DND-41 (cell line): ENCODE data around the gene BBS9.

Source experiments
- ATAC-seq: fragments of 200-7000 bp; cut with Tn5 transposase; 3 replicates; pipeline ENCODE4 v1.9.1; 2021; ENCODE audit warnings: low read depth; ENCODE audit not compliant: insufficient read depth
- DNase-seq: peaks from one replicate; pipeline ENCODE4 v3.0.0-alpha.2; 2020
- H2AFZ ChIP-seq: 2 replicates; pipeline ENCODE4 v1.6.0; 2012; ENCODE audit warnings: low read depth, low read length
- H3K27ac ChIP-seq: 2 replicates; pipeline ENCODE4 v1.5.1; 2012; ENCODE audit warnings: low read length, inconsistent platforms
- H3K27me3 ChIP-seq: fragments of 200-600 bp; sonication (generic); 2 replicates; pipeline ENCODE4 v1.6.0; 2012; ENCODE audit warnings: low read length, mild to moderate bottlenecking, inconsistent platforms; ENCODE audit not compliant: insufficient read depth, poor library complexity
- H3K36me3 ChIP-seq: 2 replicates; pipeline ENCODE4 v1.5.1; 2012; ENCODE audit warnings: low read length, inconsistent platforms; ENCODE audit not compliant: insufficient read depth
- H3K4me1 ChIP-seq: 2 replicates; pipeline ENCODE4 v1.5.1; 2012; ENCODE audit warnings: mild to moderate bottlenecking, low read length; ENCODE audit not compliant: insufficient read depth
- H3K4me2 ChIP-seq: 2 replicates; pipeline ENCODE4 v1.6.0; 2012; ENCODE audit warnings: mild to moderate bottlenecking, moderate library complexity, low read length, inconsistent platforms; ENCODE audit not compliant: insufficient read depth
- H3K4me3 ChIP-seq, 2 experiments: fragments of 200-600 bp in 1 of 2; shearing (Covaris generic) in 1 of 2; 2 replicates each; pipeline ENCODE4 v1.5.1; 2012 to 2016; ENCODE audit warnings: inconsistent platforms in 2 of 2, low read length in 2 of 2, mild to moderate bottlenecking in 2 of 2, low read depth in 1 of 2, moderate library complexity in 1 of 2
- H3K79me2 ChIP-seq: 2 replicates; pipeline ENCODE4 v1.6.0; 2012; ENCODE audit warnings: low read length, inconsistent platforms; ENCODE audit not compliant: insufficient read depth
- H3K9ac ChIP-seq: 2 replicates; pipeline ENCODE4 v1.6.0; 2012; ENCODE audit warnings: low read depth, mild to moderate bottlenecking, inconsistent platforms, low read length, moderate library complexity
- H3K9me3 ChIP-seq: 2 replicates; pipeline ENCODE4 v1.5.1; 2012; ENCODE audit warnings: low read length, moderate library complexity, mild to moderate bottlenecking, inconsistent platforms; ENCODE audit not compliant: insufficient read depth, severe bottlenecking
- H4K20me1 ChIP-seq: 2 replicates; pipeline ENCODE4 v1.6.0; 2012; ENCODE audit warnings: low read length; ENCODE audit not compliant: insufficient read depth
- CTCF ChIP-seq: IDR thresholded peaks from 2 replicates; pipeline ENCODE4 v1.5.1; 2012; ENCODE audit warnings: borderline replicate concordance, low read length, moderate library complexity, mild to moderate bottlenecking; ENCODE audit not compliant: poor library complexity, severe bottlenecking; ENCODE audit errors: extremely low read depth
- EZH2 ChIP-seq: IDR thresholded peaks from 3 replicates; pipeline ENCODE4 v1.6.1; 2012; ENCODE audit warnings: borderline replicate concordance, low read depth, mild to moderate bottlenecking, moderate library complexity, low read length, inconsistent platforms; ENCODE audit not compliant: severe bottlenecking

BBS9 gene

GRCh38 chr7:33487998-33488682, 358.8 kb downstream of the BBS9 start:
- Histone ChIP-seq H3K9ac (no peak overlapping the region), H3K36me3 (no peaks in the 10 kb centered on the region), H3K4me3 (no peak overlapping the region), H3K27me3 (no peaks in the 10 kb centered on the region), H3K4me1 (no peaks in the 10 kb centered on the region), H3K4me2 (no peak overlapping the region), H3K9me3 (no peaks in the 10 kb centered on the region), H3K79me2 (no peaks in the 10 kb centered on the region), H4K20me1 (no peaks in the 10 kb centered on the region), H2AFZ (no peak overlapping the region), H3K27ac (no peak overlapping the region)
- TF ChIP-seq CTCF (no peak), EZH2 (no peak)
- no peak for DNase-seq
- no peak for ATAC-seq

- Histone ChIP-seq H3K36me3 (no peaks in the 10 kb centered on the region), H2AFZ (no peak overlapping the region), H3K4me1 (no peaks in the 10 kb centered on the region), H4K20me1 (no peaks in the 10 kb centered on the region), H3K4me3 (no peak overlapping the region), H3K79me2 (no peaks in the 10 kb centered on the region), H3K9me3 (no peaks in the 10 kb centered on the region), H3K9ac (no peak overlapping the region), H3K27me3 (no peaks in the 10 kb centered on the region), H3K4me2 (no peak overlapping the region), H3K27ac (no peak overlapping the region)
- no peak for DNase-seq
- ATAC-seq: no peak
- no peak for TF ChIP-seq CTCF
- TF ChIP-seq EZH2: no peak
Observed at GRCh38 chr7:33494474-33494873, 365.1 kb downstream of the BBS9 start.

- DNase-seq: no peak
Observed at GRCh38 chr7:33495207-33495606, 365.8 kb downstream of the BBS9 start.

More at GRCh38 chr7:33495207-33495606, 365.8 kb downstream of the BBS9 start:
- no peaks in the 10 kb centered on the region for H3K9me3 ChIP-seq
- ATAC-seq: no peak
- H3K4me3 ChIP-seq: no peak overlapping the region
- H2AFZ ChIP-seq: no peak overlapping the region
- no peaks in the 10 kb centered on the region for H3K79me2 ChIP-seq
- no peak overlapping the region for H3K4me2 ChIP-seq
- H3K27me3 ChIP-seq: no peaks in the 10 kb centered on the region
- no peaks in the 10 kb centered on the region for H3K36me3 ChIP-seq
- H3K4me1 ChIP-seq: no peaks in the 10 kb centered on the region
- H3K9ac ChIP-seq: no peak overlapping the region
- H4K20me1 ChIP-seq: no peaks in the 10 kb centered on the region
- H3K27ac ChIP-seq: no peak overlapping the region
- TF ChIP-seq EZH2: no peak
- TF ChIP-seq CTCF: no peak
